HepG2 (cell line): Measurements from ENCODE around the gene TMEM266. TPM values are rescaled to one million over a fixed set of nuclear protein-coding genes. Genes with fewer than 3 reads are reported as not detected.

Experiments
- CCAR2 ChIP-seq: fragments of 200-400 bp; formaldehyde crosslinking; optimal IDR thresholded peaks from 2 replicates; pipeline ENCODE3; 2018; ENCODE audit warnings: low read depth, mild to moderate bottlenecking, low read length, moderate library complexity
- IKZF4 ChIP-seq: sonication (generic); formaldehyde crosslinking; IDR thresholded peaks from 2 replicates; pipeline ENCODE4 v1.5.1; 2020; ENCODE audit warnings: borderline replicate concordance, mild to moderate bottlenecking, low read depth, missing genetic modification reagents; ENCODE audit errors: not compliant biosample characterization
- SMYD3 ChIP-seq: sonication (generic); formaldehyde crosslinking; IDR thresholded peaks from 2 replicates; pipeline ENCODE4 v1.8.1; 2023; ENCODE audit warnings: mild to moderate bottlenecking, missing genetic modification reagents
- TRIM22 ChIP-seq: fragments of 450-650 bp; IDR thresholded peaks from 2 replicates; pipeline ENCODE4 v1.6.1; 2017
- ZBED4 ChIP-seq: sonication (generic); formaldehyde crosslinking; IDR thresholded peaks from 2 replicates; pipeline ENCODE4 v1.4.0; 2020; ENCODE audit warnings: missing genetic modification reagents, borderline replicate concordance
- ZFP91 ChIP-seq: sonication (generic); formaldehyde crosslinking; IDR thresholded peaks from 2 replicates; pipeline ENCODE4 v1.9.0; 2022; ENCODE audit warnings: missing genetic modification reagents, mild to moderate bottlenecking, borderline replicate concordance
- ZNF318 ChIP-seq: sonication (generic); formaldehyde crosslinking; IDR thresholded peaks from 2 replicates; pipeline ENCODE4 v1.4.0; 2020; ENCODE audit warnings: mild to moderate bottlenecking, missing genetic modification reagents
- ZNF589 ChIP-seq: sonication (generic); formaldehyde crosslinking; conservative IDR thresholded peaks from 2 replicates; pipeline ENCODE4 v1.8.0; 2022; ENCODE audit warnings: mild to moderate bottlenecking, moderate library complexity, missing genetic modification reagents
- polyA plus RNA-seq, 8 experiments: library from polyadenylated mRNA; depleted of rRNA in 3 of 8; stranded (reverse) in 7 of 8; unstranded in 1 of 8; fragments of >200 nt; fragmentation: Illumina TruSeq in 4 of 8; extraction: Trizol in 4 of 8; gene quantifications; 2 replicates each; pipeline versions ENCODE4 v1.2.1 to v1.2.3, GENCODE V29; 2011 to 2016; ENCODE audit warnings: low read depth in 4 of 8, missing spikeins in 1 of 8, mixed read lengths in 1 of 8; ENCODE audit not compliant: insufficient read depth in 1 of 8
- total RNA-seq, 5 experiments: library from RNA; depleted of rRNA; stranded (reverse); fragments of >200 nt; fragmentation: Illumina TruSeq; extraction: Trizol; gene quantifications; 2 replicates each; pipeline ENCODE4 v1.2.3, GENCODE V29; 2016; ENCODE audit warnings: low read depth in 1 of 5

The TMEM266 gene
- total and polyA plus RNA-seq, 2 of the 13 experiments (the other 11 are each of a cell fraction or from before 2014, with no cell fraction given) = 0.04 TPM; not detected in 1

- TF ChIP-seq ZNF318 (CRISPR knock-in tag) = no peak
- TF ChIP-seq ZFP91 (CRISPR knock-in tag) = no peak
- TF ChIP-seq SMYD3 (CRISPR knock-in tag) = no peak
- TF ChIP-seq ZBED4 (CRISPR knock-in tag) = no peak
- TF ChIP-seq CCAR2 = no peak
- no peak for TF ChIP-seq IKZF4 (CRISPR knock-in tag)
- no peak for TF ChIP-seq ZNF589 (CRISPR knock-in tag)
- no peak for TF ChIP-seq TRIM22
These were observed 174.1 kb downstream of the TMEM266 start (continued) for GRCh38 chr15:76233921-76234320.
